GM19023 (cell line): ENCODE results near the gene USP38.
"Not testable (repeated sequence)": the region's sequence is repeated elsewhere in the genome, so short reads cannot be mapped to it uniquely, and the experiment has no call there.

Source experiments
- ATAC-seq: cut with Tn5 transposase; IDR thresholded peaks from one replicate; pipeline ENCODE4 v1.9.1; 2021; ENCODE audit warnings: mild to moderate bottlenecking, moderate library complexity; ENCODE audit not compliant: unreplicated experiment

Gene USP38, protein sequence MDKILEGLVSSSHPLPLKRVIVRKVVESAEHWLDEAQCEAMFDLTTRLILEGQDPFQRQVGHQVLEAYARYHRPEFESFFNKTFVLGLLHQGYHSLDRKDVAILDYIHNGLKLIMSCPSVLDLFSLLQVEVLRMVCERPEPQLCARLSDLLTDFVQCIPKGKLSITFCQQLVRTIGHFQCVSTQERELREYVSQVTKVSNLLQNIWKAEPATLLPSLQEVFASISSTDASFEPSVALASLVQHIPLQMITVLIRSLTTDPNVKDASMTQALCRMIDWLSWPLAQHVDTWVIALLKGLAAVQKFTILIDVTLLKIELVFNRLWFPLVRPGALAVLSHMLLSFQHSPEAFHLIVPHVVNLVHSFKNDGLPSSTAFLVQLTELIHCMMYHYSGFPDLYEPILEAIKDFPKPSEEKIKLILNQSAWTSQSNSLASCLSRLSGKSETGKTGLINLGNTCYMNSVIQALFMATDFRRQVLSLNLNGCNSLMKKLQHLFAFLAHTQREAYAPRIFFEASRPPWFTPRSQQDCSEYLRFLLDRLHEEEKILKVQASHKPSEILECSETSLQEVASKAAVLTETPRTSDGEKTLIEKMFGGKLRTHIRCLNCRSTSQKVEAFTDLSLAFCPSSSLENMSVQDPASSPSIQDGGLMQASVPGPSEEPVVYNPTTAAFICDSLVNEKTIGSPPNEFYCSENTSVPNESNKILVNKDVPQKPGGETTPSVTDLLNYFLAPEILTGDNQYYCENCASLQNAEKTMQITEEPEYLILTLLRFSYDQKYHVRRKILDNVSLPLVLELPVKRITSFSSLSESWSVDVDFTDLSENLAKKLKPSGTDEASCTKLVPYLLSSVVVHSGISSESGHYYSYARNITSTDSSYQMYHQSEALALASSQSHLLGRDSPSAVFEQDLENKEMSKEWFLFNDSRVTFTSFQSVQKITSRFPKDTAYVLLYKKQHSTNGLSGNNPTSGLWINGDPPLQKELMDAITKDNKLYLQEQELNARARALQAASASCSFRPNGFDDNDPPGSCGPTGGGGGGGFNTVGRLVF

DNA sequence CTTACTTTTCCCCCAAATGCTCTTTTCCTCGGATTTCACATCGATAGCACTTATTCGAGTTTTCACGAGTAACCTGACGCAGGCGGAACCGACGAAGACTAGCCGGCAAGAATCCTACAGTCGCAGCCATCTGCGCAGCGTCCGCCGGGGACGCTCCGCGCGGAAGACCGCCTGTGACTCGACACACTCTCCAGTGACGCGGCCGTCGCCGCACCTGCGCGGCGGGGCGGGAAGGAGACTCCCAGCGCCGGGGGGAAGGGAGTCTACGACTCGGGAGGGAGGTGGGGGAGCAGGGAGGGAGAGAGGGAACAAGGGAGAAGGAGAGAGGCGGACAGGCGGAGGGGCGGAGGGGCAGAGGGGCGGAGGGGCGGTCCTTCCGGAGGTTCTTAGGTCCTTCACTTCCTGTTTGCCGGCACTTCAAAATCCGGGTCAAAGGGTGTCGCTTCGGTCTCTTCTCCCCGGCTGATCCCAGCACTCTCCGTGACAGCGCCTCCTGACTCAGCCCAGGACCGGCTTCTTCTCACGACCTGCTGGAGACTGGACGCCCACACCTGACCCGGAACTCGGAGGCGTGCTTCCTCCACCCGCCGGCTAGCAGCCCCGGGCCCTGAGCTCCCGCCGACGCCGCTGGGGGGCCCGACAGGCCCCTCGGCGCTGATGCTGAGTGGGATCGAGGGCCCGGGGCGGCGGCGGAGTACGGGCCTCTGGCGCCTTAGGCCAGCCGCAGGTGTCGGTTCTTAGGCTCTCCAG is at the start of gene USP38:
Gene USP38 (plus strand): TSS at position 415 of the 750 bp plus-strand sequence. CDS start 534 bp downstream, outside the sequence.
- peak; percentile 79 for ATAC-seq

DNA sequence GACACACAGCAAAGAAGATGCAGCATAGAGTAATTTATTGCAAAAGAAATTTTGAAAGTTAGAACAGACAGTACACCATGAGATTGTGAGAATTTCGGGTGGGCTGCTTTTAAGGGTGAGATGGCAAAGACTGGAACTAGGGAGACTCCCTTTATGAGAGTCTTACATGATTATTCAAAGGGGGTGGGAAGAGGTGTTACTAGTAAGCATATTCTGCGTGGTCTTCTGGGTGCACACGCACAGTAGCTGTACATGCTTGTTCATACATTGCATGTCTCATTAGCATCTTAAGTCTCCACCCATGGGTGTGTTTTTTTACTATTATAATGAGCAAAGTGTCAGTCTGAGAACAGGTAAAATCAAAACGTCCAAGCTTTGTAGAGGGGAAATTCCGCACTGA is 49.4 kb upstream of the USP38 start:
- ATAC-seq, result no peak

DNA sequence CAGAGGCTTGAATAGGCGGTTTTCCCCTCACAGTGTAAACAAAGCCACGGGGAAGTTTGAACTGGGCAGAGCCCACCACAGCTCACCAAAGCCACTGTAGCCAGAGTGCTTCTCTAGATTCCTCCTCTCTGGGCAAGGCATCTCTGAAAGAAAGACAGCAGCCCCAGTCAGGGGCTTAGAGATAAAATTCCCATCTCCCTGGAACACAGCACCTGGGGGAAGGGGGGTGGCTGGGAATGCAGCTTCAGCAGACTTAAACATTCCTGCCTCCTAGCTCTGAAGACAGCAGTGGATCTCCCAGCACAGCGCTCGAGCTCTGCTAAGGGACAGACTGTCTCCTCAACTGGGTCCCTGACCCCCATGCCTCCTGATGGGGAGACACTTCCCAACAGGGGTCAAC is 44.0 kb upstream of the USP38 start:
- no peak for ATAC-seq

DNA sequence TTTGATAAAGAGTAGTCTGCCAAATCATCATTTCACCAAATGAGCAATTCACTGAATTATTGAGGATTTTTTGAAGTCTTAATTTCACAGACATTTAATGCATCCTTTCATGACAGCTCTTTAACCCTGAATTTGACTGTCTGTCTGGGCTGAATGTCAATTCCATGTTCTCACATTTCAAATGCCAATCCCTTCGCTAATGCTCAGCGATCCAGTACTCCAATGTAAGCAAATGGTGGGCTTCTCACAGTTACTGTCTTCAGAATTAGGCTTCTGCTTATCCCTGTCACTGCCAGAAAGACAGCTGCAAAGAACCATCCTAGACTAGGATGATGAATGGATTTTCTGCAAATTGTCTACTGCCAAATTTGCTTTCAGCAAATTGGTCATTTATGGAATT is 36.2 kb upstream of the USP38 start:
- no peak for ATAC-seq

DNA sequence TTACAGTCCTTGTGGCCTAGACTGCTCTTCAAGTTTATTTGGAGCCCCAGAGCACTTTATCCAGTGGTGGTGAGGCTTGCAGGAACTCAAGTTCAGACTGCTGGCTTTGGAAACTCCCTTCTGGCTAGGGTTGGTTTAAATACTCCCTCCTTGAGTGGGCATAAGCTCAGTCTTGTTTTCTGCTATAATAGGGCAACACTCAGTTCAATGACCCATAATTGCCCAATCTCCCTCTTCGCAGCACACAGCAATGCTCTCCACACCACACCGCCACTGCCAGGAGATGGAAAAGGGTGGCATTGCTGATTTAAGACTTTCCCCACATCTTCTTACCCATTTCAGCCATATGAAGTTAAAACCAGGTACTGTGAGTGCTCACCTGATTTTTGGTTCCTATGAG is 27.9 kb upstream of the USP38 start:
- ATAC-seq, result no peak

DNA sequence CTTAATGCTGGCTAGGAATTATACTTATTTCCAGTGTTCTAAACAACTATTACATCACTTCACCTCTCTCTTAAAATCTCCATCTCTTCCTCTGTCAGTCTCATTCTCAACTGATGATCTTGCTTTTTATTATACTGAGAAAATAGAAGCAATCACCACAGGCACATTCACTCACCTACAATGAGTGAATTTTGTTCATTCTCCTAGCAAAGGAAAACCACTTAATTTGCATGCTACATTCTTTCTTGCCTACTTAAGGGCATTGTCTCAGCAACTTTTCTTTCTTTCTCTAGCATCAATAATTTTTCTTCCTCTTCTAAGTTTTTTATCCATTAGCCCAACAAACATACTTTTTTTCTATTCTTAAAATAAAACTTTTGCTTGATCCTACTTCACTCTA is 21.1 kb upstream of the USP38 start:
- ATAC-seq, result no peak

DNA sequence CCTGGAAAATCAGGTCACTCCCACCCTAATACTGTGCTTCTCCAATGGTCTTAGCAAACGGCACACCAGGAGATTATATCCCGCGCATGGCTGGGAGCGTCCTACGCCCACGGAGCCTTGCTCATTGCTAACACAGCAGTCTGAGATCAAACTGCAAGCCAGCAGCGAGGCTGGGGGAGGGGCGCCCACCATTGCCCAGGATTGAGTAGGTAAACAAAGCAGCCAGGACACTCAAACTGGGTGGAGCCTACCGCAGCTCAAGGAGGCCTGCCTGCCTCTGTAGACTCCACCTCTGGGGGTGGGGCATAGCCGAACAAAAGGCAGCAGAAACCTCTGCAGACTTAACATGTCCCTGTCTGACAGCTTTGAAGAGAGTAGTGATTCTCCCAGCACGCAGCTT is 18.0 kb upstream of the USP38 start:
- ATAC-seq, result not testable (repeated sequence)

DNA sequence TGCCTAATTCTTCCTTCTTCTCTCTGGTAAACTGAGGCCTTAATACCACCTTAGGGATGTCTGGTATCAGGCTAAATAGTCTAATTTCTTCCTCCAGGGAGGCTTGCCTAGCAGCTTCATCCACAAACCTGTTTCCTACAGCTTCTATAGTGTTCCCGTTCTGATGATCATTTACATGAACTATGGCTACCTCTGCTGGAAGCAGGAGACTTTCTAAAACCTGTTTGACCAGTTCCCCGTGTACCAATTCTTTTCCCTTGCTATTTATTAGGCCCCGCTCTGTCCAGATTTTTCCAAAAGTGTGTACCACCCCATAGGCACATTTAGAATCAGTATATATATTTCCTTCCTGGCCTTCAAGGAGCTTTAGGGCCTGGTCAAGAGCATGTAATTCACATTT is 5.8 kb upstream of the USP38 start:
- ATAC-seq, result no peak

DNA sequence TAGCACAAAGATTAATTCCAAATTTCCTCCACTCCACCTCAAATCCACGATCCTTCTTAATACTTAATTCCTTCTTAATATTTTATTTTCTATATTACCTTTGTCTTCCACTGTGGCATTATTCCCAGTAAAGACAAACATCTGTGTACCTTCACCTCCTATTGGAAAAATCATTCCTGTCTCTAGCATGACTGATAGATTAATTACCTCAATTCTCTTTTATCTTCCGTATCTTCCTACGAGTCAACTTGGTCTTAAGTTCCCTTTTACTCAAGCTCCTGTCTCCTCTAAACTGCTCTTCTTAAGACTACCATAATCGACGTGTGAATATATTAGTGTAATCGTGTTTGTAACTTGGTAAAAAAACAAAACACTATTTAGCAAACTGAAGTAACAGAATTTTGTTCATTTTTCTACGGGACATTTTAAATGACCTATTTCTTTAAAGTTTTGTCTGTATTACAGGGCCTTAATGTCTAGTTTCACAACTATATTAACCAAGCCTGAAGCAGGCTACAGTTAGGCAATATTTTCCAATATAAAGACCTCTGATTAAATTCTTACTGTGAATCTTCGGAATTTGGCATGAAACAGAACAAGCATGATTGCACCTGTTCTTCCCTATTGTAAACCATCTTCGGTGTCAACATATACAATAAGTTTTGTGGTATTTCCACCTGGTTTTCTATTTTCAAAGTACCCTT is 1.1 kb upstream of the USP38 start:
- ATAC-seq, result no peak

DNA sequence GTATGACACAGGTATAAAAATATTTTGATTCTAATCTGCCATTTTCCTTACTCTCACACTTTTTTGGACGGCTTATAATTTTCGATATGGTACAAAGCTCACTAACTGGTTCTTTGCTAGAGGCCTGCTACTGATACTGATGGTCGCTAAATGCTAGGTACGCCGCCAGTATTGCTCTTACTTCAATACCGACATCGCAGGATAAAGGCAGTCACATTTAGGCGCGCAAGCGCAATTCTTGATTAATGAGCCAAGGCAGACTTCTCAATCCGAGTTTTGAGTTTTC is 557 bp upstream of the USP38 start:
- peak; percentile 18 for ATAC-seq

DNA sequence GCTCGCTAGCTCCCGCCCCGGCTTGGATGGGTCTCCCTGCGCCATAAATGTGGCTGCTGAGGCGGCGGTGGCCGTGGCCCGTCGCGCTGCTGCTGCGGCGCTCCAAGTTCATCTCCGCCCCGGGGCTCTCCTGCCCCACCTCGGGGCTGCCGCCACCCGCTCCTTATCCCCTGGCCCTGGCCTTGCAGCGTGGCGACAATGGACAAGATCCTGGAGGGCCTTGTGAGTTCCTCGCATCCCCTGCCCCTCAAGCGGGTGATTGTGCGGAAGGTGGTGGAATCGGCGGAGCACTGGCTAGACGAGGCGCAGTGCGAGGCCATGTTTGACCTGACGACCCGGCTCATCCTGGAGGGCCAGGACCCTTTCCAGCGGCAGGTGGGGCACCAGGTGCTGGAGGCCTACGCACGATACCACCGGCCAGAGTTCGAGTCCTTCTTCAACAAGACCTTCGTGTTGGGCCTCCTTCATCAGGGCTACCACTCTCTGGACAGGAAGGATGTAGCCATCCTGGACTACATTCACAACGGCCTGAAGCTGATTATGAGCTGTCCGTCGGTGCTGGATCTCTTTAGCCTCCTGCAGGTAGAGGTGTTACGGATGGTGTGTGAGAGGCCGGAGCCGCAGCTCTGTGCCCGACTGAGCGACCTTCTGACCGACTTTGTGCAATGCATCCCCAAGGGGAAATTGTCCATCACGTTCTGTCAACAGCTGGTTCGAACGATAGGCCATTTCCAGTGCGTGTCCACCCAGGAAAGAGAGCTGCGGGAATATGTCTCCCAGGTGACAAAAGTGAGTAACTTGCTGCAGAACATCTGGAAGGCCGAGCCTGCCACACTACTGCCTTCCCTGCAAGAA is 763 bp downstream of the USP38 start:
- ATAC-seq, result peak; percentile 31

DNA sequence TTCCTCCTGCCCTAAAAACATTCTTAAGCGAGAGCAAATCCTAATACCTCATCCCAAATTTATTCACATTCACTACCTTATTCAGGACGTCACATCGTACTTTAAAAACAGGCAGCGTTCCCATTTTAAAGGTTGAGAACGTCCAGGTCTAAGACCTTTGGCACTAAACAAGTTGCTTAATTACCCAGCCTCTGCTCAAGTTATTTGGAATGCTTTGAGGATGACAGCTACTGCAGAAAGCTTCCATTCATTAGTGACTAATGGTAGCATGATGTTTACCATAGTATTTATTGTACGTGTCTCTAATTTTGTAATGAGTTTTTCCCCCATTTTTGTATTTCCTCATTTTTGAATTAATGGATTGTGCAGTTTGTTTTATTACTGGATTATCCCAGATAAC is 1.5 kb downstream of the USP38 start:
- no peak for ATAC-seq

DNA sequence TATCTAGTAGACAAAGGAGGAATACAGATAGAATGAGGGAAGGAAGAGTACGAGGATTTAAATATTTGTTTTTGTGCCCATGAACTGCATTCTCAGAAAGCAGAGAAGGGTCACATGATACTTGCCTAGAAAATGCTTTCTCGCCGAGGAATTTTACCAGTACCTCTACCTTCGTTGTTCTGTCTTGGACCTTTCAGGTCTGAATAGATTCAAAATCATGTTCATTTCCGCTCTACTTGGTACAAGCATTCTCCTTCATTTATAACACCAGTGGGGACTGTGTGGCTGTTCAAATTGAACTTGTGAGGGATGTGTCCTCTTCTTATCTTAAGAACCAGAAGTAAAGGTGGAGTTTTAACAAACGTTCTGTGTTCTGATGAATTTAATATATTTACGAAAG is 1.9 kb downstream of the USP38 start:
- no peak for ATAC-seq

DNA sequence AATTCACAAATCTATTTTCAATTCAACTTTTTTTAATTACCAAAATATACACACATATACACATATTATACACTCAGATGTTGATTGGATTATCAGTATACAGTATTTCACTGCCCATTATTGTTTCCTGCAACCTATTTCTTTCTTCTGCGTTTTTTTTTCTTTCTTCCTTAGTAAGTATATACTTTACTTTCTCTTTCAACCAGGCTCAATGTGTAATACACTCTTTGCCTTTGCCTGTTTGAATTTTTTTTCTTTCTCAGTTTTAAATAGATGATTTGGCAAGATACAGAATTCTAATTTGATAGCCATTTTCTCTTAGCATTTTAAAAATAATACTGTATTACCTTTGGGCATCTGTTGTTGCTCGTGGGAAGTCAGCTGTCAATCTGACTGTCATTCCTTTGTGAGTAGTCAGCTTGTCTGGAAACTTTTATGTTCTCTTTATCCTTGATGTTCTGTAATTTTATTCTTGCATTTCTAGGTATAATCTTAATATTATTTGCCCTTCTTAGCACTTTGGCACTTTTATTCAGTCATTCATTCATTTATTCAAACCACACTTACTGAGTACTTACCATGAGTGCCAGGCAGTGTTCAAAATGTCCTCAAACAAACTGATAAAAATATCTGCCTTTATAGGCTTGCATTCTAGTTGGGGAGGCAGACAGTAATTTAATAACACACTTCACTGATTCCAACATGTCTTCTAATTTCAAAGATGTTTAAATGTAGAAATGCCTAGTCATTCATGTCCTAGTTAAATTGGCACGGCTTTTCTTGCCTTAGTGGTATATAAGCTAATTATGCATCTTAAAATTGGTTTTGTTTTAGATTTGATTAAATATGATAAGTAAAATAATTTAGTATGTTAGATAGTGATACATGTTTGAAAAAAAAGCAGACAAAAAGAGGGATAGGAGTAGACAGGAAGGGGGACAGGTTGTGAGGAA is 3.7 kb downstream of the USP38 start:
- ATAC-seq, result no peak

DNA sequence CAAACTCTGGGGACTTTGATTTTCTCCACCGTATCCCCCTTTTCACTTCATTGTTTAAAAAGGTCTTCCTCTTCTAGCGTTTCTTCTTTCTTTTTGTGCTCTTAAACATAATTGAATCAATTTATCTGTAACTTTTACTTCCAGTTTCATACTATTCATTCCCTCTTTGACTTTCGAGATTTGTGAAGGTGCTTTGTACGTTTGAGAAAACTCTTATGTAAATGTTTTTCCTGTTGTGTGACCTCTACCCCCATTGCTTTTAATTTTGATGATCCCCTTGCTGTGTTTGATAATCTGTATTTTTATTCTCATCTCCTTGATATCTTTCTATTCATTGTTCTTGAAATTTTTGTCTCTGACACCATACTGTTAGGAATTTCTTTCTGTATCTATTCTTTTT is 4.8 kb downstream of the USP38 start:
- ATAC-seq, result no peak

DNA sequence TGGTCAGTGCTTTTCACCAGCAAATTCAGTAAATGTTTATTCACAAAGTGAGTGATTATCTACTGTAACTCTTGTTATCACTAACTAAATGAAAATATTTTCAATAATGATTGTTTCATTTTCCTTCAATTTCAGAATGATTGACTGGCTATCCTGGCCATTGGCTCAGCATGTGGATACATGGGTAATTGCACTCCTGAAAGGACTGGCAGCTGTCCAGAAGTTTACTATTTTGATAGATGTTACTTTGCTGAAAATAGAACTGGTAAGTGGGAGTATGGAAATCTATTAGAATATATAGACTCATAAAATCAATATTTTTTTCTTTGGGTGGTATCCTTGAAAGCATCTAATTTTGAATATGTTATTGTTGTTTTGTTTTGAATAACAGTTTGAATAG is 10.9 kb downstream of the USP38 start:
- ATAC-seq, result no peak

DNA sequence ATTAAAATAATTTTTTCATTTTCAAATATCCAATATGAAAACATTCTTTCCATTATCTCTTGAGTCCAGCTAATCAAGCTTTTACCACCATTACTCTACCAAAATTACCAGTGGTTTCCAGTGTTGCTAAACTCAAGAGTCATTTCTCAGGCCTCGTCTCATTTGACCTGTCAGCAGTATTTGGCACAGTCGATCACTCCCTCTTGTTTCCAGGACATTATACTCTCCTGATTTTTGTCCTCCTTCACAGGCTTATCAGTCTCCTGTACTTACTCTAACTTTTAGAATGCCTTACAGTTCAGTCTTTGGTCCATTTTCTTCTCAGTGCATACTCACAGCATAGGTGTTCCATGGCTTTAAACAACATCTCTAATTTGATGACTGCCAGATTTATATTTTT is 11.6 kb downstream of the USP38 start:
- no peak for ATAC-seq

DNA sequence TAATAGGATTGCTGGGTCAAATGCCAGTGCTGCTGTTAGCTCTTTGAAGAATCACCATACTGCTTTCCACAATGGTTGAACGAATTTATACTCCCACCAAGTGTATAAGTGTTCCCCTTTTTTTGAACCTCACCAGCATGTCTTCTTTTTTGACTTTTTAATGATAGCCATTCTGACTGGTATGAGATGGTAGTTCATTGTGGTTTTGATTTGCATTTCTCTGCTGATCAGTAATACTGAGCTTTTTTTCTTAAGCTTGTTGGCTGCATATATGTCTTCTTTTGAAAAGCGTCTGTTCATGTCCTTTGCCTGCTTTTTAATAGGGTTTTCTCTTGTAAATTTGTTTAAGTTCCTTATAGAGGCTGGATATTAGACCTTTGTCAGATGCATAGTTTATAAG is 14.8 kb downstream of the USP38 start:
- no peak for ATAC-seq

DNA sequence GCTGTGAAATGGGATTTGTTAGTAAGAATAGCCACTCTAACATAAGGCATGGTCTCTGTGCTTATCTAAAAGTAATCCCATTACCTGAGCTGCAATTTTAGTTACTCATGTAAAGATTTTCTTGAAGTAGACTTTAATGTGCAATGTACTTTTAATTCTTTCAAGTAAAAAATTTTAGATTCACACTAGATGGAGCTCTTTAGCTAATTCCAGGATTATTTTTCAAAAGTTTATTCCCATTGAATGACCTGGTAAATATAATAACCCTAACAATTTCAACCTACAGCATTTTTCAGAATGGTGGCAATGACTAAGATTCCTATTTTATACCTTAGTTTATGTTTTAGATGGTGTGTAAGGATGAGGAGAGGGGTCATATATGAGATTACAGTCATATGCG is 18.1 kb downstream of the USP38 start:
- no peak for ATAC-seq
